Measurements from ENCODE around the gene IGSF21.

IGSF21 gene

GRCh38 chr1:18278946-18279345 is 171.3 kb downstream of the IGSF21 start:
- DNase-seq: no peak

- DNase-seq: no peak
Measured at GRCh38 chr1:18279351-18280074, 171.9 kb downstream of the IGSF21 start.

- DNase-seq: no peak
Measured at GRCh38 chr1:18280956-18281355, 173.4 kb downstream of the IGSF21 start.

- DNase-seq: no peak
Measured at GRCh38 chr1:18282851-18283600, 175.4 kb downstream of the IGSF21 start.

- no peak for DNase-seq
Measured at GRCh38 chr1:18283601-18284385, 176.2 kb downstream of the IGSF21 start.

- DNase-seq: no peak
Measured at GRCh38 chr1:18284805-18285537, 177.4 kb downstream of the IGSF21 start.

DNA sequence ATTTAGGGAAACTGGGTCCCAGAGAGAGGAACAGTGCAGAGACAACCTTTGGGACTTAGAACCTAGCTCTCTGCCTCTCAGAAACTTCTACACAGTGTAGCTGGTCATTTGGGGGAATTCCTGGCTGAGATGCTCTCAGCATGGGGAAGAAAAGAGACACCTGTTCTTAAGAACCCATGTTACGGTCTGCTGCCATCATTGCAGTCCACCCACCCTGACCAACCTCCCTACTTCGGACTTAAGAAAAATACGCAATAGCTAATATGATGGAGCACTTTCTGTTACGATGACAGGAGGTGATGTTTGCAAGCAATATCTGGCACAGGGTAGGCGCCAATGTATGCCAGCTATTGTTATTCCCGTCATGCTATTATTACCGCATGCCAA is 177.9 kb downstream of the IGSF21 start:
- DNase-seq: no peak

DNA sequence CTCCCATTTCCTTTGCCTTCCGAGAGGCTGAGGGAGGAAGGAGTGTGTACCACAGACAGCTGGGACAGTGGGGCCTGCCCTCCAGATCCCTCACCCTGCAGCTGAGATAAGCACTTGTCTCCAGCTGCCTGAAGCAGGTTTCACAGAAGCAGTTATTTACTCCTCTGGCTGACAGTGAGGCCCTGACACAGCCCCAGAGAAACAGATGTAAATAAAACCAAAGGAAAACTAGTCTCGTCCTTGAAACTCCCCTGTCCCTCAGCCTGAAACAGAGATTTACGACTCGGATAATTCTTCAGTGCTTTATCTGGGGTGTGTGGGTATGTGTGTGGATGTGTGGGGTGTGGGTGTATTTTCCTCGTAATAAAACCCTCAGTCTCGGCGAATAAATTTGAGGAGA is 181.1 kb downstream of the IGSF21 start:
- peak; percentile 32 for DNase-seq

DNA sequence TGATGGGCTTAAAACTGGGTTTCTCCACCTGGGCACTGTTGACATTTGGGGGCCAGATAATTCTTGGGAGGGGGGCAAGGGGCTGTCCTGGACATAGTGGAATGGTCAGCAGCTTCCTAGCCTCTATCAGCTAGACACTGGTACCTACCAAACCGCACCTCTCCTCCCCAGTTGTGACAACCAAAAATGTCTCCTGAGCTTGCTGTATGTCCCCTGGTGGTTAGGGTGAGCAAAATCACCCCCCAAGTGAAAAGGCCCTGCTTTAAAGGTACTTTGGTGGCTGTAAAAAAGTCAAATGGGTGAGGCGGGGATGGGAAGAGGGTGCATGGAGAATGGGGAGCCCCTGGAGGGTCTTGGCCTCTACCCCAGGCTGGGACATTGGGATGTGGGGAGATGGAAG is 182.0 kb downstream of the IGSF21 start:
- DNase-seq: no peak

DNA sequence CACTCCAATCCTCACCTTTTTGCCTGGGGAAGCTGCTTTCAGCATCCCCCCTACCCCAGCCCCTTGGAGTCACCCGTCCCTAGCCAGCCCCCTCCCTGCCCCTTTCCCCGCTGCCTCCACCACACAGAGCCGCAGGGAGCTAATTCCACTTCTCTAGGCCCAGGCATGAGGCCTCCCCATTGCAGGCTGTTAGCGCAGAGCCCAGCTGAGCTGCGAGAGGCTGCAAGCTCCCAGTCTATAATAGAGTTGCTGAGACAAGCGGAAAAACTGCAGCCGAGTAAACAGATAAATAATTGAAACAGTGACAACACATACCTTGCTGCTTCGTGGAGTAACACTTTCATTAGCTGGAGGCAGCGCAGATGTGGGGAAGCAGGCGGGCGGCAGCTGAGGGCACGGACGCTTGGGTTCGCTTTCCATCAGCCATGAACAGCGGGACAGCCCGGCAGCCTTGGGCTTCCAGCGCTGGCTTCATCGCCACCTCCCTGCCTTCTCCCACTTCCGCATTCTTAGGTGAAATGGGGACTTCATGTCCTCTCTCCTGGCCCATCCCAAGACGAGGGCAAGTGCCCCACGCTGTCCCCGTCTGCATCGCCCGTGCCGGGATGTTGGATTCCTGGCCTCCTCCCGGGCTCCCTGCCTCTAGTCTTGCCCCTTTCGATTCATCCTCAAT is 183.3 kb downstream of the IGSF21 start:
- no peak for DNase-seq

DNA sequence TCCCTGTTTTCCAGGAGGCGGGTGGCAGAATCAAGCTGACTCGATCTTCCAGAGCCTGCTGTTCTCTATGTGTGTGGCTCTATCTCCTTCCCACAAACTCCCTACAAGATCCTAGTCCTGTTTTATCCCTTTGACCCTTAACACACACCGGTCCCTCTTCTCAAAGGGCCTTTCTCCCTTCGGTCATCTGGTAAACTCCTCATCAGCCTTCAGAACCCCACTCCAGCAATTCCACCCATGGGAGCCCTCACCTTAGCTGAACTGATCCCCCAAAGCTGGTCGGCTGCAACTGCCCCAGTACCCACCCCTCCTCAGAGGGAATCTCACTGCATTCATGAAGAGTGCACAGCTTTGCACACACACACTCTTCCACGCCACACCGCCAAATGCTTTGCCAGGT is 184.9 kb downstream of the IGSF21 start:
- DNase-seq: no peak

GRCh38 chr1:18293291-18293690 is 185.7 kb downstream of the IGSF21 start:
- no peak for DNase-seq

GRCh38 chr1:18294437-18295176 is 187.0 kb downstream of the IGSF21 start:
- no peak for DNase-seq

- no peak for DNase-seq
Measured at GRCh38 chr1:18297896-18298648, 190.5 kb downstream of the IGSF21 start.

DNA sequence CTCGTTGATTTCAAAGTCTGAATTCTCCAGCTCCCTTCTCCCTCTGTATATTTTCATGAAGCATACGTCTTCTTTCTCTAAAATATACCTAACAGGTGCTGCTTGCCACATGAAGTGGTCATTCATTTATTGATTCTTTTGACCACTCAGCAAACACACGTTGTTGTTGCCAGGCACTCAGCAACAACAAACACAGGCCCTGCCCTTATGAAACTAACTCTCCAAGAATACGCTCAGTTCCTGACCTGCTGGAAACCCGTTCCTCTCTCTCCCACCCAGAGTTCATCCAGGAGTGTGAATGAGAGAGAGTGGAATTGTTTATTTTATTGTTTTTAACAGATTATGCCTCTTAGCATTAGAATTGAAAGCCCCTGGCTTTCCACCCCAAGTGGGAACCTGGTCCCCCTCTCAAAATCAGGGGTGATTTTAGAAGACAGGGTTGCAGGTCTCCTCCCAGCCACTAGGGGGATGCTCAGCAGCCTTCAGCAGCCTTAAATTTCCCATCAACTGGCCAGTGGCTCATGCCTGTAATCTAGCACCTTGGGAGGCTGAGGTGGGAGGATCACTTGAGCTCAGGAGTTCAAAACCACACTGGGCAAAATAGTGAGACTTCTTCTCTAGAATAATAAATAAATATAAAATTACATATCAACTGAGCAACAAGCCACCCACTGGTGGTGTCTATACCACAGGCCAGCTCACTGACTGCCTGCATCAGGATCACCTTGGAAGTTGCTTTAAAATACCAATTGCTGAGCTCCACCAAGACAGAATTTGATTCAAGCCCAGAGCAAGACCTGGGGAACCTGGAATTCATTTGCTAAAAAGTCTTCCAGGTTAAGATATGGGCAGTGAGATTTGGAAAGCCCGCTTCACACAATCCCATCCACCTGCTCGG is 192.1 kb downstream of the IGSF21 start:
- DNase-seq: peak; percentile 28

DNA sequence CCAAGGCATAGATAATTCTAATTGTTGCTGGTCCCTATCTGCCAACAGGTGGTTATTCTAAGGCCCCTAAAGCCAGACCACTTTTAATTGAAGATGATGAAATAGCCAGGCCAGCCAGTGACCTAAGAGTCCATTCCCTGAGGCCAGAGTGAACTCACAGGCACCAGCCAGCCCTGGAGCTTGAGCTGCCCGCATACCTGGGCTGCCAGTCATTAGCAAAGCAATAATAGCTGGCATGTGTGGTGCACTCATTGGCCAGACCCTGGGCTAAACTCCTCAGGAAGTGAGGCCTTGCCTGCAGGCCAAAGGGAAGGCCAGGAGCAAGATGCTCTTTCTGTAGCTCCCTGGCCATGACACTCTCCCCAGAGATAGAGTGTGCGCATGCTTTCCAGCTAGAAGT is 192.8 kb downstream of the IGSF21 start:
- no peak for DNase-seq

DNA sequence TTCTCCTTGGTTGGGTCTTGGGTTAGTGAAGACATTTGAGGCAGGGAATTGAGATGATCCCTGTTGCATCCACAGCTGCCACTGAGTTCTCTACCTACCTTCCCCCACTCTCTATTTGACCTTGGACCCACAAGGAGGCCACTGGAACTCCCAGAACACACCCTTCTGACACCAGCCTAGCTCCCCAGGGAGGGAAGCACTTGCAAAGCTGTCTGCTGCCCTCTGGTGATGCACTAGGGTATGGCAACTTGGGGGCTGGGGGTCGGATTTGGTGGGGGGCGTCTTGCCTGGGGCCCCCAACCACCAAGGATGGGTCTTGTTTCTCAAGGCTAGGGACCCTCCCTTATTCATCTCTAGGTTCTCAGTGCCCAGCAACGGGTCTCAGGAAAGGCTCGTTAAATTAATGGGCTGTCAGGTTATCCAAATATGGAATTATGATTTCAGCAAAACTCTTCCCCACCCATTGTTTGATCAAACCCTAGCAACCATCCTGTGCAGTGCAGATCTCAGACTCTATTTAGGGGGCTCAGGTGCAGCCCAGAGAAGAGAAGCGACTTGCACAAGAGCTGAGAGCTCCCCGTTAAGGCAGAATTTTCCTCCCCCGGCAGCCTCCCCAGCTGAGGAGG is 195.3 kb downstream of the IGSF21 start:
- peak; percentile 1 for DNase-seq

- DNase-seq: no peak
Measured at GRCh38 chr1:18304151-18304869, 196.7 kb downstream of the IGSF21 start.

All from OCI-M1 (cell line).